Activated CD4-positive, CD25-positive, alpha-beta regulatory T cell (primary cell): ENCODE measurements around the gene VPS37D.
"Not testable (repeated sequence)": the region's sequence is repeated elsewhere in the genome, so short reads cannot be mapped to it uniquely, and the experiment has no call there.

Source experiments
- DNase-seq, 4 experiments: peaks; one replicate each; lab custom pipeline; 2025; lab: John Stamatoyannopoulos, UW

The VPS37D gene

GRCh38 chr7:73706126-73707044 lies 38.8 kb downstream of the VPS37D start:
- DNase-seq: peak in 1 of 4 experiments; percentile 17

GRCh38 chr7:73707045-73707631 lies 39.5 kb downstream of the VPS37D start:
- peak in 1 of 4 experiments; percentile 24 for DNase-seq

DNA sequence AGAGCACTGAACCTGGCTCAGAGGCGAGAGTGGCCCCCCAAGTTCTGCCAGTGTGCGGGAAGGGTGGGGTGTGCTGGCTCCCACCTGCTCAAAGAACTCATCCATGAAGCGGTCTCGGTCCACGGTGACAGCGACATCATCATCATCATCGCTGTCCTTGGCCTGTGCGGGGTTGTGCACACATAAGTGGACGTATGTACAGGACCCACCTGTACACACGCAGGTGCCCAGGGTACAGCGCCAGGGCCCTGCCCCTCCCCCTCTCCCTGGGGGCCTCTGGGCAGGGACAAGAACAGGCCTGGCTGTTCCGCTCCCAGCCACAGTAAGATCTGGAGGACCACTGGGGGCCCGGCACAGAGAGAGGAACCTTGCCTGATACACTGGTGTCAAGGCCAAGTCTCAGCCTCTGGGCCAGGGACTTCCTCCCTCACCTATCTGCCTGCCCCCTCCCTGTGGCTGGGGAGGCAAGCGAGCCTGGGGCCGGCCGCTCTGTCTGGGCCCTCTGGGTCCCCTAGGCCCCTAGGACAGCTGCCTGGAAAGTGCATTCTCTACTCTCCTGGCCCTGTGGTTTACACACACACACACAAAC lies 41.4 kb downstream of the VPS37D start:
- no peak for DNase-seq

GRCh38 chr7:73712773-73713172 lies 45.1 kb downstream of the VPS37D start:
- DNase-seq: no peak

- not testable (repeated sequence) for DNase-seq
These were observed 45.7 kb downstream of the VPS37D start for GRCh38 chr7:73713319-73713718.

DNA sequence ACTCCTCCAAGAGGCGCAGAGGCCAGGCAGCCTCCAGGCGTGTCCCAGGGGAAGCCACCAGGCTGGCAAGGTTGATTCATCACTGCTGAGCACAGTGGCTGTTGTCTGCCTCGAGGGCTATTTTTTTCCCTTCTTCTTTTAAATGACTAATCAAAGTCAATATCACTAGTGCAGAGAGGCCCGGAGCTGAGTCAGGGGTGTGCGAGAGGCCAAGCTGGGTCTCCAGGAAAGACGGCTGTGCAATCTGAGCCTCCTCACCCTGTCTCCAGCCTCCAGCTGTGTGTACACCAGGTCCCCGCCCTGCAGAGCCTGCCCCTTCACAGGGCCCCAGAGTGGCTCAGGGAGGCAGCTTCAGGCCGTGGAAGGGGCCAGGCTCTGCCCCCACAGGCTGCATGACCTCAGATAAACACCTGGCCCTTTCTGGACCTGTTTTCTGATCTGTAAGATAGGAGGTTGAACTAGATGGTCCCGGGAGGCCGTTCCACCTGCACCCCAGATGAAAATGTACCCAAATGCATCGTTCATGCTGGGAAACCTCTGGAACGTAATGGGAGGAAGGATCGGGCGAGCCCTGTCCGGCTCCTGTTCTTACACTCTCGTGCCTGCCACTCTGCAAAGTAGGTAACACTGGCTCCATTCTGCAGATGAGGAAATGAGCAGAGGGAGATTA lies 48.2 kb downstream of the VPS37D start:
- DNase-seq: peak in 2 of 4 experiments; percentile 22 to 37

DNA sequence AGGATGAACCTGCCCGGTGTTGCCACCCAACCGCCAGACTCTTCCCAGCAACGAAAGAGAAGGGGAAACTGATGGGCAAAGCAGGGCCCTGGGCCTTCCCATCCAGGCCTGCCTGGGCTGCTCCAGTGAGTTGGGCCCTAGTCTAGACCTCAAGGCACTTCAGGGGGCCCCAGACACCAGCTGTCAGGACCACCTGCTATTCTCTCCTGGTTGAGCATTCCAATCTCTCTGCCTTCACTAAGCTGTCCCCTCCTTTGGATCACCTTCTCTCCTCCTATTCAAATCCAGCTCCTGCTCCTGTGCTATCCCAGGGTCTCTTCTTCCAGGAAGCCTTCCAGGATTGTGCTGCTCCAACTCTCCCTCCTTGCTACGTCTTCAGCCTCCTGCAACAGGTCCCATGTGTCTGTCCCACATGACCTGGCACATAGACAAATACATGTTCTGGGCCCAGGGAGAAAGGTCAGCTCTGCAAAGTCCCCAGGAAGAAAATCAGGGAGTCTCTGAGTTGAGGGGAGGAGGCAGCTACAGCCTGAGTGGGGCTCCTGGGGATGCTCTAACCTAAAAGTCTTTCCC lies 48.8 kb downstream of the VPS37D start:
- DNase-seq: no peak

DNA sequence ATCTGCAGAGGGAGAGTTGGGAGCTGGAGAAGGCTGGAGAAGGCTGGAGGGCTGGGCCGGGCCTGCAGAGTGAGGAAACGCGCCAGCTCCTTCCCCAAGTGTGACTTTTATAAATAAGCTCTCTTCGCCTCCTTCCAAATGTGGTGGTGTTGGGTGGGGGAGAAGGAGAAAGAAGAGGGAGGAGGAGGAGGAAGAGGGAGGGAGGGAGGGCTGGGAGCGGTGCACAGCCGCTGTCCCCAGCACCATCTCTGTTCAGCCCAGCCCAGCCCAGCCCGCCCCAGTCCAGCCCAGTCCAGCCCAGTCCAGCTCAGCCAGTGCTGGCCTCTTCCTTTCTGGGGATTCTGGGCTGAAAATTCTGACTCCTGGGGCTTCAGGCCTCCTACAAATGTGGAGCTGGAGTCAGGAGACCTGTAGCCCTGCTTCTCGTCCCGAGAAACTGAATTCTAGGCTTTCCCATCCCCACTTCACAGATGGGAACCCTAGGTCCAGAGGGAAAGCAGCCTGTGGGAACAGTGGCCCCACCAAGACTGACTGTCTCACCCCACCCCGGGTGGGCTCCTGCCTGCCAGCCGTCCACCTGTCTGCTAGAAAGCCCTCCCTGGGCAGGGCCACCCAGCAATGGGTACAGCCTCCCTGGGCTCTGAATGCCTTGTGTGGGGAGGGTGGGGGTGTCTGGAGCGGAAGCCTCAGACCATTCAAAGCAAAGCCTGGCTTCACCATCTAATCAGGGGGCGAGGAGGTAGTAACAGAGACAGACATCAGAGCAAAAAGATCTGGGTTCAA lies 49.6 kb downstream of the VPS37D start:
- DNase-seq: no peak

- peak; percentile 12 to 49 (median 32) for DNase-seq
These were observed 50.4 kb downstream of the VPS37D start for GRCh38 chr7:73717991-73718405.

DNA sequence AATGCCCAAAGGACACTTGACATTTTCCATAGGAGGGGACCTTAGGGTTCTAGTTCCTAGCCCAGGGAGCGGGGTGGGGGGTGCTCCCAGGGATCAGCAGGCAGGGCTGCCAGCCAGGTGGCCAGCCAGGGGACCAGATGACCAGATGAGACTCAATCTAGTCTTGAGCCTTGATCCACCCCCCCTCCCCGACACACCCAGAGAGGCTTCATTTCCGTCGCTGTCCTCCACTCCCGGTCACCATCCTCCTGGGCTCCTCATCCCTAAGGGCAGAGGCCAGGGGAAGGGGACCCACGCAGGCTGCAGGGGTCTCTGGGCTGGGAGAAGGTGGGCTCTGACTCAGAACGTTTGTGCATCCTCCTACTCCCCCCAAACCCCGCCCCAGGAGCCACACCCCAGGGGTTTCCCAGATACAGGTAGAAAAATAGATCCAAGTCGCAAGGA lies 50.8 kb downstream of the VPS37D start:
- DNase-seq: no peak

GRCh38 chr7:73718905-73719805 lies 51.5 kb downstream of the VPS37D start, which contains the start of gene STX1A:
Gene STX1A (minus strand): TSS chr7:73719669. CDS start chr7:73719631, 38 bp downstream.
- DNase-seq: peak; percentile 47 to 54 (median 51)

DNA sequence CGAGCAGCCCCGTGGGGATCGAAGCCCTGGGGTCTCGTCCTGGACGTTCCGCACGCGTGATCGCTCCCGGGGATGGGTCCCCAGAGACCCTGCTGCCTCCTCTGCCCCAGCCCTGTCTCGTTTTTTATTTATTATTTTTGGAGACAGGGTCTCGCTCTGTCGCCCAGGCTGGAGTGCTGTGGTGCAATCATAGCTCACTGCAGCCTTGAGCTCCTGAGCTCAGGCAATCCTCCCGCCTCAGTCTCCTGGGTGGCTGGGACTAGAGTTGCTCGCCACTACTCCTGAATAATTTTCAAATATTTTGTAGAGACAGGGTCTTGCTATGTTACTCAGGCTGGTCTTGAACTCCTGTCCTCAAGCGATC lies 52.2 kb downstream of the VPS37D start:
- no peak for DNase-seq

- DNase-seq: not testable (repeated sequence)
These were observed 52.8 kb downstream of the VPS37D start for GRCh38 chr7:73720443-73720842.

GRCh38 chr7:73721377-73721817 lies 53.8 kb downstream of the VPS37D start:
- no peak for DNase-seq
